ENCODE measurements around the gene ROBO4. TPM values are rescaled to one million over a fixed set of nuclear protein-coding genes. Genes with fewer than 3 reads are reported as not detected.
A peak's percentile ranks its signal among the peaks of the same experiment; 100 is the strongest.

The ROBO4 gene
- total and polyA plus RNA-seq, 2 of the 13 experiments (the other 11 are each of a cell fraction or from before 2014, with no cell fraction given) = 0.07 to 1.1 TPM

GRCh38 chr11:124934862-124935547, 37.3 kb upstream of the ROBO4 start (continued):
- TF ChIP-seq ZNF670 (CRISPR knock-in tag; IDR thresholded peaks at IDR 0.05; ENCODE audit: borderline replicate concordance) = no peak
- TF ChIP-seq ZNF230 (CRISPR knock-in tag; IDR thresholded peaks at IDR 0.05) = no peak
- TF ChIP-seq ARNT (IDR thresholded peaks at IDR 0.05) = no peak
- TF ChIP-seq MTF2 (CRISPR knock-in tag; IDR thresholded peaks at IDR 0.05; ENCODE audit: borderline replicate concordance) = no peak
- TF ChIP-seq NFE2 (CRISPR knock-in tag; IDR thresholded peaks at IDR 0.05) = no peak
- no peak for TF ChIP-seq HNRNPK (IDR thresholded peaks at IDR 0.05; ENCODE audit: low read depth, low read length, poor library complexity, severe bottlenecking)
- no peak; the same call in 1 of the 2 replicates for TF ChIP-seq ZNF331 (CRISPR knock-in tag; IDR thresholded peaks at IDR 0.05)
- TF ChIP-seq ZSCAN29 (CRISPR knock-in tag; conservative IDR thresholded peaks at IDR 0.05) = no peak
- no peak for TF ChIP-seq RFX3 (CRISPR knock-in tag; IDR thresholded peaks at IDR 0.05)
- no peak for TF ChIP-seq ZBTB3 (CRISPR knock-in tag; IDR thresholded peaks at IDR 0.05; ENCODE audit: borderline replicate concordance, low read depth)
- peak; percentile 54 for TF ChIP-seq POLR2G (IDR thresholded peaks at IDR 0.05; ENCODE audit: low read depth, low read length)
- TF ChIP-seq CCDC6 (CRISPR knock-in tag; IDR thresholded peaks at IDR 0.05) = 0 out of 2 replicates have a peak, but pooled peaks have one; percentile 9
- 0 out of 4 replicates have a peak, but pooled peaks of 1 of the 2 experiments have one; percentile 41 for TF ChIP-seq POLR2A (IDR thresholded peaks at IDR 0.05; ENCODE audit: insufficient read depth in 1 of 2, low read depth in 2 of 2, low read length in 2 of 2)
- TF ChIP-seq TCF12 (IDR thresholded peaks at IDR 0.05) = no peak
- no peak for TF ChIP-seq TCF12 (CRISPR knock-in tag; IDR thresholded peaks at IDR 0.05)
- TF ChIP-seq KDM6A (CRISPR knock-in tag; IDR thresholded peaks at IDR 0.05; ENCODE audit: low read depth) = no peak
- TF ChIP-seq SSRP1 (CRISPR knock-in tag; IDR thresholded peaks at IDR 0.05) = no peak; the same call in 1 of the 2 replicates
- no peak for TF ChIP-seq ZNF598 (CRISPR knock-in tag; IDR thresholded peaks at IDR 0.05; ENCODE audit: borderline replicate concordance)
- no peak for TF ChIP-seq ZNF224 (CRISPR knock-in tag; IDR thresholded peaks at IDR 0.05)
- TF ChIP-seq TARDBP (CRISPR knock-in tag; IDR thresholded peaks at IDR 0.05) = no peak; the same call in none of the 2 replicates
- no peak for TF ChIP-seq ZNF678 (CRISPR knock-in tag; IDR thresholded peaks at IDR 0.05)
- no peak; the same call in 1 of the 2 replicates for TF ChIP-seq SMC3 (IDR thresholded peaks at IDR 0.05; ENCODE audit: low read length)
- no peak for TF ChIP-seq KDM4B (CRISPR knock-in tag; IDR thresholded peaks at IDR 0.05)
- TF ChIP-seq ZNF383 (CRISPR knock-in tag; IDR thresholded peaks at IDR 0.05; ENCODE audit: borderline replicate concordance) = no peak
- no peak for TF ChIP-seq FOXO1 (CRISPR knock-in tag; IDR thresholded peaks at IDR 0.05)
- no peak for TF ChIP-seq ZNF17 (CRISPR knock-in tag; IDR thresholded peaks at IDR 0.05)
- no peak for TF ChIP-seq ZNF772 (CRISPR knock-in tag; IDR thresholded peaks at IDR 0.05)
- TF ChIP-seq ZNF709 (CRISPR knock-in tag; IDR thresholded peaks at IDR 0.05) = no peak
- no peak for TF ChIP-seq RBM39 (IDR thresholded peaks at IDR 0.05; ENCODE audit: low read depth, low read length, poor library complexity, severe bottlenecking)
- 0 out of 2 replicates have a peak, but pooled peaks have one; percentile 4 for TF ChIP-seq ZNF543 (CRISPR knock-in tag; IDR thresholded peaks at IDR 0.05)
- TF ChIP-seq SP140L (CRISPR knock-in tag; IDR thresholded peaks at IDR 0.05; ENCODE audit: borderline replicate concordance) = no peak
- TF ChIP-seq ZNF431 (CRISPR knock-in tag; IDR thresholded peaks at IDR 0.05; ENCODE audit: borderline replicate concordance, low read depth) = no peak
- TF ChIP-seq ZFY (CRISPR knock-in tag; IDR thresholded peaks at IDR 0.05) = 0 out of 2 replicates have a peak, but pooled peaks have one; percentile 11

Data from HepG2 (cell line).